GM10266 (cell line): ENCODE results near the gene PLPPR5.
"Not testable (repeated sequence)": the region's sequence is repeated elsewhere in the genome, so short reads cannot be mapped to it uniquely, and the experiment has no call there.

ENCODE experiments used
- DNase-seq: peaks from one replicate; pipeline ENCODE4 v3.0.0; 2012; ENCODE audit errors: extremely low spot score
- TF ChIP-seq, protein P1 (sequence below): IDR thresholded peaks from 2 replicates; pipeline ENCODE4 v1.5.1; 2012; ENCODE audit warnings: mild to moderate bottlenecking, low read depth; ENCODE audit not compliant: control insufficient read depth, insufficient read depth; ENCODE audit errors: missing control alignments

PLPPR5 gene, protein sequence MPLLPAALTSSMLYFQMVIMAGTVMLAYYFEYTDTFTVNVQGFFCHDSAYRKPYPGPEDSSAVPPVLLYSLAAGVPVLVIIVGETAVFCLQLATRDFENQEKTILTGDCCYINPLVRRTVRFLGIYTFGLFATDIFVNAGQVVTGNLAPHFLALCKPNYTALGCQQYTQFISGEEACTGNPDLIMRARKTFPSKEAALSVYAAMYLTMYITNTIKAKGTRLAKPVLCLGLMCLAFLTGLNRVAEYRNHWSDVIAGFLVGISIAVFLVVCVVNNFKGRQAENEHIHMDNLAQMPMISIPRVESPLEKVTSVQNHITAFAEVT

DNA sequence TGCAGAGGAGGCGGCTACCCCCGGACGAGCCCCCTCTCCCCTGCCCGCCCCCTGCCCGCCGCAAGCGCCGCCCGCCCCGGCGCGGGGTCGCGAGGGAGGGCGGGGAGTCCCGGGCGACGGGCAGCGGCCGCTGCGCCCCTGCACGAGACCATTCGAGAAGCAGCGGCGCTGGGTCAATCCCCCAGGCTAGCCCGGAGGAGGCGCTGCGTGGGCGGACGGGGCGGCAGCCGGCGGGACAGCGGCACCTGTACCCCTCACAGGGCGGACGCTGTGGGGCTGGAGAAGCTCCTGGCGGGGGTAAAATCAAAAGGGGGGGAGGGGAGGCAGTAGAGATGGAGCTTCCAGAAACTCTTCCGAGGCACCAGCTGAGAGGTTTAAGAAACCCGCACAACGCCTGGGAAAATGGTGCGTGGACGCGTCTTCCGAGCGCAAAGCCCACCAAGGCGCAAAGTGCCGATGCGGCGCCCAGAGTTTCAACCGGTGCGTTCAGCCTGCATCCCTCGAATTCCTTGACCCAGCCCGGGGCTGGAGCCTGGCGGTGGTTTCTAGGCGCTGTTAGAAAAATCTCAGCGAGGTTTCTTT lies at the start of gene PLPPR5:
Gene PLPPR5 (minus strand): TSS at position 1 of the 582 bp plus-strand sequence. CDS start 190 bp downstream, outside the sequence.
- DNase-seq, result peak; percentile 14
- TF ChIP-seq, protein P1, sequence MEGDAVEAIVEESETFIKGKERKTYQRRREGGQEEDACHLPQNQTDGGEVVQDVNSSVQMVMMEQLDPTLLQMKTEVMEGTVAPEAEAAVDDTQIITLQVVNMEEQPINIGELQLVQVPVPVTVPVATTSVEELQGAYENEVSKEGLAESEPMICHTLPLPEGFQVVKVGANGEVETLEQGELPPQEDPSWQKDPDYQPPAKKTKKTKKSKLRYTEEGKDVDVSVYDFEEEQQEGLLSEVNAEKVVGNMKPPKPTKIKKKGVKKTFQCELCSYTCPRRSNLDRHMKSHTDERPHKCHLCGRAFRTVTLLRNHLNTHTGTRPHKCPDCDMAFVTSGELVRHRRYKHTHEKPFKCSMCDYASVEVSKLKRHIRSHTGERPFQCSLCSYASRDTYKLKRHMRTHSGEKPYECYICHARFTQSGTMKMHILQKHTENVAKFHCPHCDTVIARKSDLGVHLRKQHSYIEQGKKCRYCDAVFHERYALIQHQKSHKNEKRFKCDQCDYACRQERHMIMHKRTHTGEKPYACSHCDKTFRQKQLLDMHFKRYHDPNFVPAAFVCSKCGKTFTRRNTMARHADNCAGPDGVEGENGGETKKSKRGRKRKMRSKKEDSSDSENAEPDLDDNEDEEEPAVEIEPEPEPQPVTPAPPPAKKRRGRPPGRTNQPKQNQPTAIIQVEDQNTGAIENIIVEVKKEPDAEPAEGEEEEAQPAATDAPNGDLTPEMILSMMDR, result no peak

DNA sequence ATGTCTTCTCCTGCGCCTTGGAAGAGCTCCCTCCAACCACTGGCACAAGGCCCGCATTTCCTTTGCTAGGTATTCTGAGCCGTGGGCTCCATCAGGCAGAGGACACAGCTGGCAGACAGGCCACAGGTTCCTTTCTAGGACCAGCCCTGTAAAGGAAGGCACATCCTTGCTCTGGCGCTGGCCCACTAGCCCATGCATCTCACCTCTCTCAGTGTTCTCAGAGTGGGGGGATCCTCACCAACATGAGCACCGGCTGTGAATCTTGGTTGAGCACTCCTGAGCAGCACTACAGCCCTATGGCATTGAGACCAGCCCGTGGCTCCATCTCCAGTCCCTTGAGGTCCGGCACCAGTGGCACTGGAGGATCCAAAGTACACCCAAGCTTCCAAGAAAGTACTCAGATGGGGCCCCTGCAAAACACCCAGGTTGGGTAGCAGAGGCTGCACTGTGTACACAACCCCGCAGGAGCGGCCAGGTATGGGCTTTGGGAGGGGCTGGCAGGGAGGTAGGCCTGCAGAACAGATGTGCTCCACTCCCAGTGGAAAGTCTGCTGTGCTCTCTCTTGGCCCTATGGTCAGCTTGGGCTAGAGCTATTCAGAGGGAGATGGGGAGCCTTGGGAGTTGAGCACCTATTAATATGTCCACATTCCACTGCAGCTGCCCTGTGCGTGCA lies 47.1 kb upstream of the PLPPR5 start:
- no peak for DNase-seq

DNA sequence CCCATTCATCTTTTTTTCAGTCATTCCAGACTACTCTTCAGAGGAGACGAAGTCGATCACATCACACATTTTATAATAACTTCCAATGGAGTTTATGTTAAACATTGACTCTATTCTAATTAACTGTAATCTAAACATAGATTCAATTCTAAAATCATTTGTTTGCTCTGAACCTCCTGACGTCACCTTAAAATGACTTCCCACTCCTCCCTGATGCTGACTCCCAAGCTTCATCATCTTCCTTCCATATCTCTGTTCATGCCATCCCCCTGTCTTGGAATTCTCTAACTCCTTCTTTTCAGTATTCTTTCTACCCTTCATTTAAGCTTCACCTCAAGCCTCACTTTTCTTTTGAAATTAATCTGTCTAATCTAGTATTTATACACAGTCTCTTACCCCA lies 45.1 kb upstream of the PLPPR5 start:
- TF ChIP-seq, protein P1, result no peak

More for the DNA sequence above, 47.1 kb upstream of the PLPPR5 start:
- TF ChIP-seq, protein P1, result no peak

DNA sequence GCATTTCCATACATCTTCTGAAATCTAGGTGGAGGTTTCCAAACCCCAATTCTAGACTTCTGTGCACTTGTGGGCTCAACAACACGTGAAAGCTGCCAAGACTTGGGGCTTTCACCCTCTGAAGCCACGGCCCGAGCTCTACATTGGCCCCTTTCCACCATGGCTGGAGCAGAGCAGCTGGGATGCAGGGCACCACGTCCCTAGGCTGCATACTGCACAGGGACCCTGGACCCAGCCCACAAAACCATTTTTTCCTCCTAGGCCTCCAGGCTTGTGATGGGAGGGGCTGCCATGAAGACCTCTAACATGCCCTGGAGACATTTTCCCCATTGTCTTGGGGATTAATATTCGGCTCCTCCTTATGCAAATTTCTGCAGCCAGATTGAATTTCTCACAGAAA lies 32.1 kb upstream of the PLPPR5 start:
- not testable (repeated sequence) for DNase-seq

More for the DNA sequence above, 45.1 kb upstream of the PLPPR5 start:
- DNase-seq, result no peak

DNA sequence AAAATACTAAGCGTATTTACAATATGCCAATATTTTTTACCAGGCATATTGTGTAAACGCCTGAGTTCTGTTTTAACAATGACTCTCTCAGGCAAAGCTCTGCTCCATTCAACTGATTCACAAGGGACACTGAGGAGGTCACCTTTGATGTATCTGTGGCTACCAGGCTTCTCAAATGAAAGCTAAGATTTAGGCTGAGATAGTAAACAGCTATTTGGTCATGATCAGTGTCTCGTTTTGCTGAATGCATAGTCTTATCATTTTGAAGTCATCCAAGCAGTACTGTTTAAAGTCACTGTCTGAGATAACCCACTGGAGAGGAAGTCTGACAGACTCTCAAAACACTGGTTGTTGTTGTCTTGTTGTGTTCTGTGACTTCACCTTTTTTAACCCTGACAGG lies 13.7 kb upstream of the PLPPR5 start:
- TF ChIP-seq, protein P1, result no peak
- DNase-seq, result no peak

DNA sequence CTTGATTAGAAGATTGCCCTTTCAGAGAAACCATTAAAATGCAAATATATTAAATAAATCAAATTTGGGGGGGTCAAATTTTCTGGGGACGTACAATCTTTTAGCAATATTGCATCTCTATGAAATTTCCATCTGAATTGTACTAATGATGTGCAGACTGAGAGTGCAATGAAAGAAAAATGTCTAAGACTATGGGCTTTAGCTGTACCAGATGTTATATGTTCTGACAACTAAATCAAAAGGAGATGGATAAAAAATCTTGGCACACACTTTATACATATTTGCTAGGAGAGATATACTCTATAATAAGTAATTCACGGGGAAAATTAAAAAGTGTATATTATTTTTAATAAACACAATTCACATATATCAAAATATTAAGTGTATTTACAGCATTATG lies 13.0 kb upstream of the PLPPR5 start:
- DNase-seq, result no peak
- TF ChIP-seq, protein P1, result no peak

DNA sequence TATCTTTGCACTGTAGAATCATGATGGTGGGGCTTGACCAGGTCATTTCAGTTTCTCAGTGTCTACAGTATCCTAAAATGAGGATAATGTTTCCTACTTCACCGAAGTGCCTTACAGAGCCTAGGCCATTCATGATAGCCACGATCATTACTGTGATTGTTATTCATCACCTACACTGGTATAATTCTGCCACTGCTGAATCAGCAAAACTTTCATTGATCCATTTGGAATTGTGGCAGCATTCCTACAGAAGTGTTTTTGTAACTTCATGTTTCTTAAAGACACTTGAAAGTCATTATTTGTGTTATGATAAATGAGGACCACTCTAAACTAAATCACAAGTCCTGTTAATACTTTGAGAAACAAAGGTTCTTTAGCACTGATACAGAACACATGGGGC lies 6.0 kb upstream of the PLPPR5 start:
- TF ChIP-seq, protein P1, result no peak
- no peak for DNase-seq
